ENCODE measurements around the gene DMXL1.

- no peak for TF ChIP-seq CTCF (IDR thresholded peaks at IDR 0.05)
- TF ChIP-seq POLR2A (IDR thresholded peaks at IDR 0.05; ENCODE audit: low read length) = no peak
- no peak for TF ChIP-seq JUN (IDR thresholded peaks at IDR 0.05)
- no peak for TF ChIP-seq EP300 (IDR thresholded peaks at IDR 0.05)
- TF ChIP-seq REST (IDR thresholded peaks at IDR 0.05) = no peak
- no peak for TF ChIP-seq ESRRA (IDR thresholded peaks at IDR 0.05; ENCODE audit: borderline replicate concordance, low read length)
These were observed 150.4 kb downstream of the DMXL1 start for GRCh38 chr5:119221330-119221729.

Data from A549 (cell line).